Activated CD8-positive, alpha-beta T cell treated with anti-CD3 and anti-CD28 coated beads for 36 hours (primary cell): Measurements from ENCODE around the gene ATP2A1. TPM values are rescaled to one million over a fixed set of nuclear protein-coding genes. Genes with fewer than 3 reads are reported as not detected.

Experiments
- ATAC-seq: fragments of 200-7000 bp; cut with Tn5 transposase; one replicate; pipeline ENCODE4 v1.10.0; 2021; ENCODE audit warnings: mild to moderate bottlenecking, moderate library complexity
- CTCF ChIA-PET: fragments of 350-600 bp; sonication (Branson Sonifier 250); formaldehyde crosslinking; loops from one replicate; lab custom pipeline; 2021; ENCODE audit warnings: antibody characterized with exemption; lab: Charles Lee
- POLR2A ChIA-PET: fragments of 350-600 bp; sonication (Branson Sonifier 250); formaldehyde crosslinking; loops from one replicate; lab custom pipeline; 2021; ENCODE audit warnings: antibody characterized with exemption; lab: Charles Lee
- DNase-seq: peaks from one replicate; pipeline ENCODE4 v3.0.0-alpha.2; 2020
- H3K27ac Mint-ChIP-seq: one replicate; pipeline ENCODE4 v1.8.0; 2021; ENCODE audit warnings: mild to moderate bottlenecking, mixed read lengths
- H3K27me3 Mint-ChIP-seq: one replicate; pipeline ENCODE4 v1.8.0; 2021; ENCODE audit warnings: mixed read lengths
- H3K36me3 Mint-ChIP-seq: one replicate; pipeline ENCODE4 v1.8.0; 2021; ENCODE audit warnings: low read depth, mixed read lengths
- H3K4me1 Mint-ChIP-seq: one replicate; pipeline ENCODE4 v1.8.0; 2021; ENCODE audit warnings: low read depth, mixed read lengths
- H3K4me3 Mint-ChIP-seq: one replicate; pipeline ENCODE4 v1.8.0; 2021; ENCODE audit warnings: mild to moderate bottlenecking, moderate library complexity, mixed read lengths
- H3K9me3 Mint-ChIP-seq: one replicate; pipeline ENCODE4 v1.8.0; 2021; ENCODE audit warnings: mixed read lengths
- CTCF ChIP-seq: fragments of 200-600 bp; IDR thresholded peaks from one replicate; pipeline ENCODE4 v1.8.0; 2022; ENCODE audit warnings: antibody characterized with exemption, mild to moderate bottlenecking
- intact Hi-C: fragments of 100-400 bp; cut with micrococcal nuclease; formaldehyde crosslinking; loops from one replicate; pipeline ENCODE4 v1.10.0; 2022
- total RNA-seq, 2 experiments: library from RNA; stranded (reverse); gene quantifications; one replicate each; pipeline ENCODE4 v1.2.3, GENCODE V29; 2021

ATP2A1 gene
- total RNA-seq, 2 experiments from 2014 or later = 2.1 to 2.5 TPM

GRCh38 chr16:28917095-28917494 lies 38.8 kb downstream of the ATP2A1 start:
- H3K27me3 Mint-ChIP-seq = no peaks in the 10 kb centered on the region
- H3K4me3 Mint-ChIP-seq = no peak overlapping the region
- no peaks in the 10 kb centered on the region for H3K4me1 Mint-ChIP-seq
- no peak for TF ChIP-seq CTCF
- peaks cover 18% of the 10 kb centered on the region for H3K36me3 Mint-ChIP-seq
- DNase-seq (no peak), ATAC-seq (no peak)
- intact Hi-C loops = no loop called here
- ChIA-PET CTCF (interaction anchor here (1.7 kb wide), 1 partner anchor 43 kb away, joined by 7 read pairs; no protein-coding TSS in a partner anchor), POLR2A (interaction anchor here (0.9 to 1.3 kb wide), 4 partner anchors 11 to 95 kb away, joined by 3 to 5 read pairs (median 3); partner anchors contain the start of genes ATXN2L and TUFM)
- H3K9me3 Mint-ChIP-seq = no peaks in the 10 kb centered on the region
- H3K27ac Mint-ChIP-seq = no peak overlapping the region

GRCh38 chr16:28918698-28919097 lies 40.4 kb downstream of the ATP2A1 start:
- H3K36me3 Mint-ChIP-seq = peaks cover 19% of the 10 kb centered on the region
- ChIA-PET POLR2A (no interaction called here), CTCF (interaction anchor here (0.8 to 1.7 kb wide), 2 partner anchors 19 to 27 kb away, joined by 3 to 7 read pairs; no protein-coding TSS in a partner anchor)
- H3K4me3 Mint-ChIP-seq = no peak overlapping the region
- no peaks in the 10 kb centered on the region for H3K27me3 Mint-ChIP-seq
- no peaks in the 10 kb centered on the region for H3K9me3 Mint-ChIP-seq
- ATAC-seq = no peak
- TF ChIP-seq CTCF = no peak
- H3K27ac Mint-ChIP-seq = no peak overlapping the region
- peaks cover 3% of the 10 kb centered on the region for H3K4me1 Mint-ChIP-seq
- DNase-seq = no peak
- intact Hi-C loops = no loop called here

GRCh38 chr16:28923231-28923587 lies 44.9 kb downstream of the ATP2A1 start:
- Mint-ChIP-seq H3K27me3 (no peaks in the 10 kb centered on the region), H3K27ac (peak overlapping the region; percentile 71), H3K9me3 (no peaks in the 10 kb centered on the region), H3K4me3 (peak overlapping the region; percentile 93), H3K4me1 (peaks cover 15% of the 10 kb centered on the region), H3K36me3 (peaks cover 8% of the 10 kb centered on the region)
- no peak for DNase-seq
- POLR2A ChIA-PET = interaction anchor here (0.9 to 3.7 kb wide), 5 partner anchors 9 to 100 kb away, joined by 3 to 12 read pairs (median 6); partner anchors contain the start of gene ATXN2L
- intact Hi-C loops = no loop called here
- ATAC-seq = no peak
- CTCF ChIA-PET = interaction anchor here (12.2 kb wide), 1 partner anchor 22 kb away, joined by 87 read pairs; no protein-coding TSS in a partner anchor
- no peak for TF ChIP-seq CTCF

- intact Hi-C loops = no loop called here
- no peak for TF ChIP-seq CTCF
- POLR2A ChIA-PET = interaction anchor here (0.9 to 3.7 kb wide), 7 partner anchors 9 to 101 kb away, joined by 3 to 12 read pairs (median 6); partner anchors contain the start of gene ATXN2L
- DNase-seq (no peak), ATAC-seq (no peak)
- no peaks in the 10 kb centered on the region for H3K27me3 Mint-ChIP-seq
- CTCF ChIA-PET = interaction anchor here (12.2 kb wide), 1 partner anchor 21 kb away, joined by 87 read pairs; no protein-coding TSS in a partner anchor
- peaks cover 15% of the 10 kb centered on the region for H3K4me1 Mint-ChIP-seq
- H3K36me3 Mint-ChIP-seq = peaks cover 8% of the 10 kb centered on the region
- no peaks in the 10 kb centered on the region for H3K9me3 Mint-ChIP-seq
- H3K4me3 Mint-ChIP-seq = peak overlapping the region; percentile 93
- H3K27ac Mint-ChIP-seq = peak overlapping the region; percentile 71
These were observed 45.5 kb downstream of the ATP2A1 start for GRCh38 chr16:28923652-28924398.

- intact Hi-C loops = no loop called here
- POLR2A ChIA-PET = interaction anchor here (1.0 to 3.7 kb wide), 6 partner anchors 12 to 101 kb away, joined by 3 to 12 read pairs (median 5); partner anchors contain the start of gene ATXN2L
- ATAC-seq = no peak
- DNase-seq = no peak
- Mint-ChIP-seq H3K4me3 (peak overlapping the region; percentile 93), H3K27ac (peak overlapping the region; percentile 97), H3K4me1 (peaks cover 15% of the 10 kb centered on the region), H3K9me3 (no peaks in the 10 kb centered on the region), H3K27me3 (no peaks in the 10 kb centered on the region), H3K36me3 (peaks cover 8% of the 10 kb centered on the region)
- TF ChIP-seq CTCF = no peak
- CTCF ChIA-PET = interaction anchor here (12.2 kb wide), 1 partner anchor 21 kb away, joined by 87 read pairs; no protein-coding TSS in a partner anchor
These were observed 46.1 kb downstream of the ATP2A1 start for GRCh38 chr16:28924399-28924761.
